ENCODE results near the gene PCDHGB4.
"Not testable (repeated sequence)": the region's sequence is repeated elsewhere in the genome, so short reads cannot be mapped to it uniquely, and the experiment has no call there.

PCDHGB4 gene

DNA sequence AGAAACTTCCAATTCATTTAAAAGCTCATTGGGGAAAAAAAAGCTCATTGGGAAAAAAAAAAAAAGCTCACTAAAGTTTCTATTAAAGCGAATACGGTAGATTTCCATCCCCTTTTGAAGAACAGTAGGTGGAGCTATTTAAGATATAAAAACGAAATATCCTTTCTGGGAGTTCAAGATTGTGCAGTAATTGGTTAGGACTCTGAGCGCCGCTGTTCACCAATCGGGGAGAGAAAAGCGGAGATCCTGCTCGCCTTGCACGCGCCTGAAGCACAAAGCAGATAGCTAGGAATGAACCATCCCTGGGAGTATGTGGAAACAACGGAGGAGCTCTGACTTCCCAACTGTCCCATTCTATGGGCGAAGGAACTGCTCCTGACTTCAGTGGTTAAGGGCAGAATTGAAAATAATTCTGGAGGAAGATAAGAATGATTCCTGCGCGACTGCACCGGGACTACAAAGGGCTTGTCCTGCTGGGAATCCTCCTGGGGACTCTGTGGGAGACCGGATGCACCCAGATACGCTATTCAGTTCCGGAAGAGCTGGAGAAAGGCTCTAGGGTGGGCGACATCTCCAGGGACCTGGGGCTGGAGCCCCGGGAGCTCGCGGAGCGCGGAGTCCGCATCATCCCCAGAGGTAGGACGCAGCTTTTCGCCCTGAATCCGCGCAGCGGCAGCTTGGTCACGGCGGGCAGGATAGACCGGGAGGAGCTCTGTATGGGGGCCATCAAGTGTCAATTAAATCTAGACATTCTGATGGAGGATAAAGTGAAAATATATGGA lies 43.0 kb downstream of the PCDHGB4 start, which contains the start of gene PCDHGA12:
PCDHGA12 (plus strand) TSS at position 176 of the 782 bp plus-strand sequence; CDS start at position 429, 253 bp downstream.
- DNase-seq (ENCODE audit: low spot score), result peak; percentile 65

DNA sequence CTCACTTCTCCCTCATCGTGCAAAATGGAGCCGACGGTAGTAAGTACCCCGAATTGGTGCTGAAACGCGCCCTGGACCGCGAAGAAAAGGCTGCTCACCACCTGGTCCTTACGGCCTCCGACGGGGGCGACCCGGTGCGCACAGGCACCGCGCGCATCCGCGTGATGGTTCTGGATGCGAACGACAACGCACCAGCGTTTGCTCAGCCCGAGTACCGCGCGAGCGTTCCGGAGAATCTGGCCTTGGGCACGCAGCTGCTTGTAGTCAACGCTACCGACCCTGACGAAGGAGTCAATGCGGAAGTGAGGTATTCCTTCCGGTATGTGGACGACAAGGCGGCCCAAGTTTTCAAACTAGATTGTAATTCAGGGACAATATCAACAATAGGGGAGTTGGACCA lies 43.8 kb downstream of the PCDHGB4 start:
- no peak for DNase-seq (ENCODE audit: low spot score)

DNA sequence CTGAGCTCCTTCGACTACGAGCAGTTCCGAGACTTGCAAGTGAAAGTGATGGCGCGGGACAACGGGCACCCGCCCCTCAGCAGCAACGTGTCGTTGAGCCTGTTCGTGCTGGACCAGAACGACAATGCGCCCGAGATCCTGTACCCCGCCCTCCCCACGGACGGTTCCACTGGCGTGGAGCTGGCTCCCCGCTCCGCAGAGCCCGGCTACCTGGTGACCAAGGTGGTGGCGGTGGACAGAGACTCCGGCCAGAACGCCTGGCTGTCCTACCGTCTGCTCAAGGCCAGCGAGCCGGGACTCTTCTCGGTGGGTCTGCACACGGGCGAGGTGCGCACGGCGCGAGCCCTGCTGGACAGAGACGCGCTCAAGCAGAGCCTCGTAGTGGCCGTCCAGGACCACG lies 44.8 kb downstream of the PCDHGB4 start:
- DNase-seq (ENCODE audit: low spot score), result not testable (repeated sequence)

DNA sequence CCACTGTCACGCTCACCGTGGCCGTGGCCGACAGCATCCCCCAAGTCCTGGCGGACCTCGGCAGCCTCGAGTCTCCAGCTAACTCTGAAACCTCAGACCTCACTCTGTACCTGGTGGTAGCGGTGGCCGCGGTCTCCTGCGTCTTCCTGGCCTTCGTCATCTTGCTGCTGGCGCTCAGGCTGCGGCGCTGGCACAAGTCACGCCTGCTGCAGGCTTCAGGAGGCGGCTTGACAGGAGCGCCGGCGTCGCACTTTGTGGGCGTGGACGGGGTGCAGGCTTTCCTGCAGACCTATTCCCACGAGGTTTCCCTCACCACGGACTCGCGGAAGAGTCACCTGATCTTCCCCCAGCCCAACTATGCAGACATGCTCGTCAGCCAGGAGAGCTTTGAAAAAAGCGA lies 45.2 kb downstream of the PCDHGB4 start:
- not testable (repeated sequence) for DNase-seq (ENCODE audit: low spot score)

DNA sequence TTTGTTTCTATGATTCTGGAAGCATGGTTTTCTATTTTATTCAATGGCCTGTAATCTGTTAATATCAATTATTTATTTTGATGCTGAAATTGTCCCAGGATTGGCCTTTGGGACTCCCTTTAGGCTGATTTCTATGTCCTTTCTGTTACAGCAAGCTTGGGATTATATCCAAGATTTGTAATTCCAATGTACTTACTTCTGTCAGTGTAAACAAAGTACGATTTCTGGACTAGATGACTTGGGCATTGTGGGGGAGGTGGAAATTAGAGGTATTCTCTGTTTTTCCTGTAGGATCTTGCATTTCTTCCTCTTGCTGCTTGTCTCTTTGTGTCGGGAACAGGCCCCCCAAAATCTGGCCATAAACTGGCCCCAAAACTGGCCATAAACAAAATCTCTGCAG lies 46.5 kb downstream of the PCDHGB4 start:
- no peak for DNase-seq (ENCODE audit: low spot score)

DNA sequence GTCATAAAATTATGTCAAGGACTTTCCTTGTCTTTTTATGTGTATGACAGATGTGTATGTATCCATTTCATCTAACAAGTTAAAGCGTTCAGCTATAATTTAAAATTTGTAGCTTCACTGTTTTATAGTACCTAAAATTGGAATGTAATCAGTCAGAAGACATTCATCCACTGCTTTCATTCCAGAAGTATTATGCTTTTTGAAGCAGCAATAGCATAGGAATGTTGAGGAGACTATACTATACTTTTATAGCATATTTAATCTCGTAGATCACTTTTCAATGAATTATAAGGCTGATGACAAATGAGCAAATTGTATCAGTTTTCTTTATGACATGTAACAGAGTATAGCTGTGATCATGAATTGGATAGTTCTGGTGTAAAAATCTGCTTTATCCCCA lies 49.7 kb downstream of the PCDHGB4 start:
- no peak for DNase-seq (ENCODE audit: low spot score)

DNA sequence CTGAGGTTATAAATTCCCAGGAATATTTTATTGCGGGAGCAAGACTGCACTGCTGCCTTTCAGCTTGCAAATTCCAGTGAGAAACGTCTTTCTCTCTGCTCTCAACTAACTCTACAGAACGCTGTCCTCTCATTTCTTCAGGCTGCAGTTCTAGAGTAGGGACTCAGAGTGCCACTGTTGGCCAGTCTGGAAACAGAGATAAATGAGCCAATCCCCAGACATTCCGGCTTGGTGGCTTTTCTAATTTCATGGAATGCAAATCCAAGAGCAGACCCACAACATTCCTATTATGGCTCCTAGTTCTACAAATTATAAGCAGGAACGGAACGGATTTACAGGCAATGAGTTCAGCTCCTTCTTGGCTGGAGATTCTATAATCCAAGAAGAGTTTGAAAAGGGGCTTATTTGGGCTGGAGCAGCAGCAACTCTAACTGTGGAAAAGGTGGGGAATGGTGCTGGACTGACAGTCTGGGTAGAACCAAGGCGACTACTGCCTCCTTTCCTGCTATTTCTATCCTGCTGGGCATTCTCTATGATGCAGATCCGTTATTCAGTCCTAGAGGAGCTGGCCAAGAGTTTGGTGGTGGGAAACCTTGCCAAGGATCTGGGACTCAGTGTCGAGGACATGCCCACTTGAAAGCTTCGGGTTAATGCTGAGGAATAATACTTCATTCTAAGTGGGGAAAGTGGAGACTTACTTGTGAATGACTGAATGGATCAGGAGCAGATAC lies 52.1 kb downstream of the PCDHGB4 start:
- peak; percentile 3 for DNase-seq (ENCODE audit: low spot score)
